ENCODE results near the gene MYL2.

MYL2 gene, protein sequence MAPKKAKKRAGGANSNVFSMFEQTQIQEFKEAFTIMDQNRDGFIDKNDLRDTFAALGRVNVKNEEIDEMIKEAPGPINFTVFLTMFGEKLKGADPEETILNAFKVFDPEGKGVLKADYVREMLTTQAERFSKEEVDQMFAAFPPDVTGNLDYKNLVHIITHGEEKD

DNA sequence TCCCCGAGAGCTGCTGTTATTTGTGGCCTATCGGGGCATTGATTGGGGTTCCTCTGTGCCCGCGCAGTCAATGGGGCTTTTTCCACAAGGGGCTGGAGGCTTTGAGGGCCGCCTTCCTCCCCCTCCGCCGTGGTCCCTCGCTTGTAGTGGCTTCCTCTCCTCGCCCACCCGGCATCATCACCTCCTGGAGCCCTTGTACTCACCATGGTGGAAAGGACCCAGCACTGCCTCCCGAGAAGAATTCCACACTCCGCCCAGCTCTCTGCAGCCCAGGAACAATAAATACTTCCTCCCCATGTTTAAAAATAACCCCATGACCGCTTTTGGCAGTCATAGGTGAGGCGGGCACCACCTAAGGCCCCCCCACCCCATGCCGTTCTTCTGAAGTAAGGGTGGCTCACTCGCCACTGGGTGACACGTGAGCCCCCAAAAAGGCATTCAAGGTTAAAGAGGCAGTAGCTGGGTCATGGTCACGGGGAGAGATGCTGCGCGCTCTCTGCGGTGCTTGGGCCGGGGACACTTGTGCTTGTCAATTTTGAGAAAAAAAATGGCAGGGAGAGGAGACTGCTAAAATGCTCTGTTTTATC, at the start of gene MYL2:
TSS of gene MYL2 (minus strand) at position 256 of the 587 bp plus-strand sequence. CDS start at position 206, 50 bp downstream.
- in situ Hi-C loops (cut with HindIII; ENCODE audit: low pct_ligation_motif_present, low sequenced_read_pairs) = no loop called here
- no peak for DNase-seq

DNA sequence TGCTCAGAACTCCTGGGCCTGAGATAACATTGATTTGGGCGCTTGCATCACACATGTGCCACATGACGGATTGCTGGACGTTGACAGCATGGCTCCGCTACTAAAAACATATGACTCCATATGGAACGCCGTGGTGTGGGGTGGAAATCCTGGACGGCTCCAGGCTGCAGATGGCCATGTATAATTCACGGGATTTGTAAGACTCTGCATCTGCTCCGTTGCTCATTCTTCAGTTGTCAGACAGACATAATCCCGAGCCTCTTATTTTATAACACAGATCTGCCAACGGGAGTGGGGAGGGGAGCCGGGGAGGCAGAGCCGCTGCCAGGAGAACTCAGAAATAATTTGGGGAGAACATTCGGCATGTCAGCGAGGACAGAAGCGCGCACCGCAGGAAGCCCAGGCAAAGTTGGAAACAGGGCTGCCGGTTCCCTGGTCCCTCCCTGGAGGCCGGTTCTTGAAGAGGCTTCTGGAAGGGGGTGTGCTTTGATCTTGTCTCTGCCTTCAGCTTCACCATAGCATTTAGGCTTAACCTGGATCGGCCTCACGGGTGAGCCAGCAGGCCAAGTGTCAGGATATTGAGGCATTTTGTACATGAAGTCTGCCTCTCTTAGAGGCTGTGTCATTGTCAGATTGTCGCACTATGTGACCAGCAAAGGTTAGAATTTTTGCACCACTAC, 45.8 kb upstream of the MYL2 start:
- TF ChIP-seq, protein P1, sequence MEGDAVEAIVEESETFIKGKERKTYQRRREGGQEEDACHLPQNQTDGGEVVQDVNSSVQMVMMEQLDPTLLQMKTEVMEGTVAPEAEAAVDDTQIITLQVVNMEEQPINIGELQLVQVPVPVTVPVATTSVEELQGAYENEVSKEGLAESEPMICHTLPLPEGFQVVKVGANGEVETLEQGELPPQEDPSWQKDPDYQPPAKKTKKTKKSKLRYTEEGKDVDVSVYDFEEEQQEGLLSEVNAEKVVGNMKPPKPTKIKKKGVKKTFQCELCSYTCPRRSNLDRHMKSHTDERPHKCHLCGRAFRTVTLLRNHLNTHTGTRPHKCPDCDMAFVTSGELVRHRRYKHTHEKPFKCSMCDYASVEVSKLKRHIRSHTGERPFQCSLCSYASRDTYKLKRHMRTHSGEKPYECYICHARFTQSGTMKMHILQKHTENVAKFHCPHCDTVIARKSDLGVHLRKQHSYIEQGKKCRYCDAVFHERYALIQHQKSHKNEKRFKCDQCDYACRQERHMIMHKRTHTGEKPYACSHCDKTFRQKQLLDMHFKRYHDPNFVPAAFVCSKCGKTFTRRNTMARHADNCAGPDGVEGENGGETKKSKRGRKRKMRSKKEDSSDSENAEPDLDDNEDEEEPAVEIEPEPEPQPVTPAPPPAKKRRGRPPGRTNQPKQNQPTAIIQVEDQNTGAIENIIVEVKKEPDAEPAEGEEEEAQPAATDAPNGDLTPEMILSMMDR (IDR thresholded peaks at IDR 0.05; ENCODE audit: low read depth, low read length, missing control alignments) = no peak
- in situ Hi-C loops (cut with HindIII; ENCODE audit: low pct_ligation_motif_present, low sequenced_read_pairs) = no loop called here
- H3K27ac ChIP-seq = no peak overlapping the region
- H3K27me3 ChIP-seq (replicated peaks) = no peaks in the 10 kb centered on the region
- DNase-seq = no peak
- H3K36me3 ChIP-seq (replicated peaks) = no peaks in the 10 kb centered on the region
- no peak overlapping the region for H3K4me3 ChIP-seq (ENCODE audit: low read depth, low read length)

More for the DNA sequence above, at the start of gene MYL2:
- no peak within 1 kb of the TSS for H3K4me3 ChIP-seq (ENCODE audit: low read depth, low read length)
- TF ChIP-seq, protein P1 (IDR thresholded peaks at IDR 0.05; ENCODE audit: low read depth, low read length, missing control alignments) = no peak
- peaks cover 2% of the 10 kb centered on the region for H3K27me3 ChIP-seq (replicated peaks)
- no peaks in the 10 kb centered on the region for H3K36me3 ChIP-seq (replicated peaks)
- H3K27ac ChIP-seq = no peak within 1 kb of the TSS

GRCh38 chr12:110965574-110965973, 45.2 kb upstream of the MYL2 start:
- no peak for DNase-seq
- TF ChIP-seq, protein P1 (IDR thresholded peaks at IDR 0.05; ENCODE audit: low read depth, low read length, missing control alignments) = no peak
- Histone ChIP-seq H3K36me3 (replicated peaks) (no peaks in the 10 kb centered on the region), H3K4me3 (ENCODE audit: low read depth, low read length) (no peak overlapping the region), H3K27ac (no peak overlapping the region), H3K27me3 (replicated peaks) (no peaks in the 10 kb centered on the region)
- in situ Hi-C loops (cut with HindIII; ENCODE audit: low pct_ligation_motif_present, low sequenced_read_pairs) = no loop called here

- Histone ChIP-seq H3K27ac (no peak overlapping the region), H3K27me3 (replicated peaks) (no peaks in the 10 kb centered on the region), H3K36me3 (replicated peaks) (no peaks in the 10 kb centered on the region), H3K4me3 (ENCODE audit: low read depth, low read length) (no peak overlapping the region)
- in situ Hi-C loops (cut with HindIII; ENCODE audit: low pct_ligation_motif_present, low sequenced_read_pairs) = no loop called here
- TF ChIP-seq, protein P1 (IDR thresholded peaks at IDR 0.05; ENCODE audit: low read depth, low read length, missing control alignments) = no peak
- DNase-seq = no peak
These were observed 40.4 kb upstream of the MYL2 start for GRCh38 chr12:110960795-110961194.

GRCh38 chr12:110957652-110958051, 37.3 kb upstream of the MYL2 start:
- no peaks in the 10 kb centered on the region for H3K27me3 ChIP-seq (replicated peaks)
- TF ChIP-seq, protein P1 (IDR thresholded peaks at IDR 0.05; ENCODE audit: low read depth, low read length, missing control alignments) = no peak
- no peak overlapping the region for H3K27ac ChIP-seq
- no peak for DNase-seq
- in situ Hi-C loops (cut with HindIII; ENCODE audit: low pct_ligation_motif_present, low sequenced_read_pairs) = no loop called here
- H3K36me3 ChIP-seq (replicated peaks) = no peaks in the 10 kb centered on the region
- H3K4me3 ChIP-seq (ENCODE audit: low read depth, low read length) = no peak overlapping the region

Measured in brain microvascular endothelial cell (primary cell).